ENCODE data around the gene DYRK4. TPM values are rescaled to one million over a fixed set of nuclear protein-coding genes. Genes with fewer than 3 reads are reported as not detected.

The DYRK4 gene
- total and polyA plus RNA-seq, 2 of the 4 experiments (the other 2 are of a cell fraction) = 44.6 to 71.6 TPM

- no peak overlapping the region for H3K4ac ChIP-seq (ENCODE audit: low read depth, low read length)
- in situ Hi-C loops (cut with MboI; ENCODE audit: low sequenced_read_pairs) = no loop called here
- no peaks in the 10 kb centered on the region for H3K36me3 ChIP-seq (ENCODE audit: control insufficient read depth, insufficient read depth, low read length)
- no peak overlapping the region for H4K8ac ChIP-seq (ENCODE audit: low read depth in 2 of 2, low read length in 2 of 2)
- no peak overlapping the region for H3K56ac ChIP-seq (ENCODE audit: extremely low read depth, insufficient read depth, low read length)
- no peaks in the 10 kb centered on the region for H3K9me1 ChIP-seq (ENCODE audit: insufficient read depth, low read length)
- no peak overlapping the region for H2AK5ac ChIP-seq (ENCODE audit: low read depth, low read length)
- H4K20me1 ChIP-seq (ENCODE audit: insufficient read depth, low read length) = no peaks in the 10 kb centered on the region
- H3K27me3 ChIP-seq (ENCODE audit: control insufficient read depth, insufficient read depth, low read length) = no peaks in the 10 kb centered on the region
- intact Hi-C loops (cut with micrococcal nuclease) = no loop called here
- H2AFZ ChIP-seq (replicated peaks; ENCODE audit: low read length, poor library complexity) = no peak overlapping the region
- H3K4me2 ChIP-seq (ENCODE audit: low read depth, low read length) = no peak overlapping the region
- ChIA-PET POLR2A (ENCODE audit: unreplicated experiment) (no interaction called here), CTCF (no interaction called here)
- no peak overlapping the region for H3K9ac ChIP-seq (ENCODE audit: low read depth, low read length)
- H3K27ac ChIP-seq (ENCODE audit: insufficient read depth, low read length) = no peak overlapping the region
- no peak overlapping the region for H4K91ac ChIP-seq (ENCODE audit: insufficient read depth, low read depth, low read length)
- WGBS, 2 experiments (ENCODE audit: extremely low coverage in 2 of 2, insufficient read length in 1 of 2) = no CpG with 5 or more reads among the region's 5 CpGs
- dilution Hi-C loops (cut with HindIII; ENCODE audit: low sequenced_read_pairs, unreplicated experiment) = no loop called here
- BruUV-seq (replicated peaks) = no TSS peak
- no peak overlapping the region for H2BK120ac ChIP-seq (ENCODE audit: low read depth, low read length)
- no peak overlapping the region for H4K5ac ChIP-seq (ENCODE audit: low read depth, low read length)
- H3K18ac ChIP-seq (ENCODE audit: low read depth, low read length) = no peak overlapping the region
- DNase-seq = no peak
- no peaks in the 10 kb centered on the region for H3K4me1 ChIP-seq (ENCODE audit: control insufficient read depth, insufficient read depth, low read length)
- H2BK15ac ChIP-seq (ENCODE audit: low read depth, low read length) = no peak overlapping the region
- H2BK20ac ChIP-seq (ENCODE audit: low read depth, low read length) = no peak overlapping the region
- no peaks in the 10 kb centered on the region for H3K9me3 ChIP-seq (ENCODE audit: control insufficient read depth, insufficient read depth, low read length)
- H3K23ac ChIP-seq (ENCODE audit: low read depth, low read length) = no peak overlapping the region
- no peak overlapping the region for H2BK5ac ChIP-seq (ENCODE audit: low read depth, low read length, poor library complexity, severe bottlenecking)
- no peak overlapping the region for H3K14ac ChIP-seq (replicated peaks; ENCODE audit: low read depth, low read length)
- no peaks in the 10 kb centered on the region for H3K79me1 ChIP-seq (ENCODE audit: low read depth in 1 of 2, low read length in 2 of 2)
- ATAC-seq (ENCODE audit: low read depth) = no peak
- no peak overlapping the region for H2AK9ac ChIP-seq (replicated peaks; ENCODE audit: low read depth, low read length, poor library complexity)
- H3K4me3 ChIP-seq (ENCODE audit: insufficient read depth, low read depth, low read length) = no peak overlapping the region
- TF ChIP-seq MAFK (IDR thresholded peaks at IDR 0.05; ENCODE audit: low read depth, low read length) (no peak), RFX5 (IDR thresholded peaks at IDR 0.05; ENCODE audit: low read depth, low read length) (no peak)
Observed at GRCh38 chr12:4564818-4565217, 2.8 kb downstream of the DYRK4 start.

All from IMR-90 (cell line).